HG03558 (cell line): ENCODE measurements around the gene PRM1.

Experiments used
- ATAC-seq: cut with Tn5 transposase; IDR thresholded peaks from one replicate; pipeline ENCODE4 v1.9.1; 2021; ENCODE audit warnings: moderate number of reproducible peaks; ENCODE audit not compliant: unreplicated experiment; ENCODE audit errors: extremely low read depth

PRM1 gene

GRCh38 chr16:11315510-11315909, 34.4 kb upstream of the PRM1 start:
- no peak for ATAC-seq

GRCh38 chr16:11314309-11314894, 33.3 kb upstream of the PRM1 start:
- no peak for ATAC-seq

GRCh38 chr16:11313493-11314308, 32.6 kb upstream of the PRM1 start:
- no peak for ATAC-seq

DNA sequence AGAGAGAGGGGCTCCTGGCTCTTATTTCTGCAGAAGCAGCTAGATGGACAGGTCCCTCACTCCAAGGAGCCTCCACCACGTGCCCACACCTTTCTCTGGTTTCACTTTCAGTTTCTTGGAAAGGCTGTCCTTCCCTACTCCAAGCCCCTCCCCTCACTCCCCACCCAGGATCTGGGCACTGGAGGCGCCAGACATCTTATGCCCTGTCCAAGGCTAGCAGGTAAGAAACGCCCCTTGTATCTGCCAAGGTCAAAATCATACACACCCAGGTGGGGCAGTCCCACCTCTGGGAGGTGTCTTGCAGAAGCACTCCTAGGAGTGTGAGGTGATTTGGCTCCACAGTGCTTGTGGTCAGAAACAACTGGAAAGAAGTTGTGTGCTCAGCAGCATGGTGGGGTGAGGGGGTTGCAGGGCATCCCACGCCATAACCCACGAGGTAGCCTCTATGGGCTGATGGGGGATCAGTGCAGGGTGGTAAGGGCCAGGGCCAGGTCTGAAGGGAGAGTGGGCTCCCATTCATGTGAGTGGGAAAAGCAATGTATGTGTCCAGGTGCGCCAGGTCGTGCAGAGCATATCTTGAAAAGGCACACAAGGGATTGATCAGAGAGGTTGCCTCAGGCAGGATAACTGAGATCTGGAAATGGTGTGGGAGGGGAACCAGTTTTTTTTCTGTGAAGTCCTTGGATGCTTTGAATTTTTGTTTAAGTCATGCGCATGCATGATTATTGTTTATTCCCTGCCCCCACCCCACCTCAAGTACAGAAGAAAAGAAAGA, 31.8 kb upstream of the PRM1 start:
- no peak for ATAC-seq

DNA sequence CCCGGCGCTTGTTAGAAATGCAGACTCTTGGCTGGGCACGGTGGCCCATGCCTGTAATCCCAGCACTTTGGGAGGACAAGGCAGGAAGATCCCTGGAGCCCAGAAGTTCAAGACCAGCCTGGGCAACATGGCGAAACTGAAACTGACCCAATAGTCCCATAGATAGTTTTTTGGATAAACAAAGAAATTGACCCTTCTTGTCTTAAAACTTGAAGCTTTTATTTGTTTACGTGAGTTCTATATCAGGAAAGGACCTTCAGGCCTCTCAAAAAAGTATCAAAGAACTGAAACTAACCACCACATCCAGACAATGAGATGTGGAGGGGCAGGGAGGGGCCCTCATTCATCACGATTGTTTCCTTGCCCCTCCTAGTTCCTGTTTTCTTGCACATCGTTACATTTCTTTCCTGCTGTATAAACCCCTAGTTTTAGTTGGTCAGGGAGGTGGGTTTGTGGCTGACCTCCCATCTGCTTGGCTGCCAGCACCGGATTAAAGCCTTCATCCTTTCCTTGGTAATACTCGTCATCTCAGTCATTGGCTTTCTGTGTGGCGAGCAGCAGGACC, 29.9 kb upstream of the PRM1 start:
- no peak for ATAC-seq

GRCh38 chr16:11310634-11310977, 29.5 kb upstream of the PRM1 start:
- no peak for ATAC-seq

DNA sequence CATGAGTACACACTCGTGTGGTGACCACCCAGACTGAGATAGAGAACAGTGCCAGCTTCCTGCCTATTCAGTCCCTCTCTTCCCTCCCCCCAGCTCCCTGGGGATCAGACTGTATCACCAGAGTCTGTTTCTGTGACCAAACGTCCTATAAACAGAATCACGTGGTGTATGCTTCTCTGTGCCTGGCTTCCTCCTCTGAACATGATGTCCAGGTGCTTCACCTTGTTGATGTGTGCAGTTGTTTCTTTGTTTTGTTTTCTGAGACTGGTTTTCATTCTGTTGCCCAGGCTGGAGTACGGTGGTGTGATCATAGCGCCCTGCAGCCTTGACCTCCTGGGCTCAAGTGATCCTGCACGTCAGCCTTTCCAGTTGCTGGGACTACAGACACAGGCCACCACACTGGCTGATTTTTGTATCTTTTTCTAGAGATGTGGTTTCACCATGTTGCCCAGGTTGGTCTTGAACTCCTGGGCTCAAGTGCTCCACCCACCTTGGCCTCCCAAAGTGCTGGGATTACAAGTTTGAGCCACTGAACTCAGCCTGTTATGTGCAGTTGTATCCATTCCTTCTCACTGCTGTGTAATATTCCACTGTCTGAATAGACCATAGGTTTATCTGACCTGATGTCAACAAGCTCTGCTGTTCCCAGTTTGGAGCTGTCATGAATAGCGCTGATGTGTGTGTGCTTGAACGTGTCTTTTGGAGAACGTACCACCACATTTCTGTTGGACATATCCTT, 28.9 kb upstream of the PRM1 start:
- no peak for ATAC-seq

- no peak for ATAC-seq
Measured at GRCh38 chr16:11308493-11309283, 27.6 kb upstream of the PRM1 start.

- no peak for ATAC-seq
Measured at GRCh38 chr16:11307639-11308492, 26.7 kb upstream of the PRM1 start.

DNA sequence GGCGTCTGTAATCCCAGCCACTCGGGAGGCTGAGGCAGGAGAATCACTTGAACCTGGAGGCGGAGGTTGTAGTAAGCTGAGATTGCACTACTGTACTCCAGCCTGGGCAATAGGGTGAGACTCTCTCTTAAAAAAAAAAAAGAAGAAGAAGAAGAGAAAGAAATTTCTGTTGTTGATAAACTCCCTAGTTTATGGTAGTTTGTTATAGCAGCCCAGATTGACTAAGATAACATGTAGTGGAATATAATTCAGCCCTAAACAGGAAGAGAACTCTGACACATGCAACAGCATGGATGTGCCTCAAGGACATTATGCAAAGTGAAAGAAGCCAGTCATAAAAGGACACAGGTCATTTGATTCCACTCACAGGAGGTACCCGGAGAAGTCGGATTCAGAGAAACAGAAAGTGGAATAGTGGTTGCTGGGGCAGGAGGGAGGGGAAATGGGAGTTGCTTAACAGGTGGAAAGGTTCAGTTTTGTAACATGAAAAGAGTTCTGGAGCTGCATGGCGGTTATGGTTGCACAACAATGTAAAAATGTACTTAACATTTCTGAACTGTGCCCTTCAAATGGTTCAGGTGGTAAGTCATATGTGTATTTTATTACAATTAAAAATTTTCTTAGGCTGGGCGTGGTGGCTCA, 26.0 kb upstream of the PRM1 start:
- no peak for ATAC-seq

GRCh38 chr16:11306381-11306780, 25.3 kb upstream of the PRM1 start:
- ATAC-seq, result no peak

DNA sequence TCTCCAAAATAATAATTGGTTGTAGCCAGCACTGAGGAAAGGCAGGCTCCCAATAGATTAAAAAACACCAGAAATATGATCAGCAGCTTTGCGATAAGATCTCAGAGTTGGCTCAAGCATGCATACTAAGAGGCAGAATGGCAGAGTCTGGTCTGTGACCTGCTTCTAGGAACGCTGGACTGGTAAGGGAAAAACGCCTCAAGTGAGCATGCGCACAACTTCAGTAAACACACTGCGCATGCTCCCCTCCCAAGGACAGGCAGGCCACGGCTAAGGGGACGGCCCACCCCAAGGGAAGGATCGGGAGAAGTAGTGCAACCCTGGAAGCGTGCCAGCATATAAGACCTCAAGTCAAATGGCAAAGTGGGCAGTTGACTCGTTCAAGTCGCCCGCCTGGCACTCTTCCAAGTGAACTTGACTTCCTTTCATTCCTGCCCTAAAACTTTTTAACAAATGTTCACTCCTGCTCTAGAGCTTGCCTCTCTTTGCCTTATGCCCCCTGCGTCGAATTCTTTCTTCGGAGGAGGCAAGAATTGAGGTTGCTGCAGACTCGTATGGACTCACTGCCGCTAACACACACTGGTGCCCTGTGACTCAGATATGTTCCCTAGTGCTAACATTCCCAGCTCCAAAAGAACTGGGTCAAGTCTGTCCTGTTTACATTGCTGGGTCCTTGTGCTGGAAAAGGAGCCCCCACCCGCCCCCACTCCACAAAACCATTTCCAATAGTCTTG, 22.4 kb upstream of the PRM1 start:
- ATAC-seq, result no peak

DNA sequence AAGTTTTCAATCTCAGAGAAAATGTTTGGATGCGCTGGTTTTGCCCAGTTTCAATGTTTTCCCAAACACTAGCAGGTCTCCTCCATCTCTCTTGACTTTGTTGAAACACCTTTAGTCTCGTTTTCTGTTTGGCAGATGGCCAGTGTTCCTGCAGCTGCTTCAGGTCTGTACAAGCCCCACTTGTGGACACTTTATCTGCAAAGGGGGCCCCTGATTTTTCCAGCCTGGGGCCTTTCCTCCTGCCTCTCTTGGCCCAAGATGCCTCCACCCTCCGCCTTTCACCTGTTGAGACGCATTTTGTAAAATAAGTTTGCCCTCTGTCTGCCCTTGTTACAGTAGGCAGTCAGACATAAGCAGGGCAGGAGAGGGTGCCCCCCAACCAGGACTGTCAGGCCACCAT, 21.8 kb upstream of the PRM1 start:
- no peak for ATAC-seq

- no peak for ATAC-seq
Measured at GRCh38 chr16:11301645-11302501, 20.7 kb upstream of the PRM1 start.

DNA sequence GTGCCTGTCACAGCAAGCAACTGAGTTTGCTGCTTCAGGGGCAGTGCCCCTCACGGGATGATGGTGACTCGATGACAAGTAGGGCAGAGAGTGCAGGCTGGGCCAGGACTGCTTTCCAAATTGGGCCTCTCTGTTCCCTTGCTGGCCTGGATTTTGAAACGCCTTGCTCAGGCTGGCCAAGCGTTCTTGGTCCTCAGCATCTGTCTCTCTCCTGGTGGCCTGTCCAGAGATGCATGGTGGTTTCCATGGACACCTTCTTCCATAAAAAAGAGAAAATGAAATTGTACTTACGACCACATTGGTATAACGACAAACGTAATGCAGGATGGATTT, 19.4 kb upstream of the PRM1 start:
- ATAC-seq, result no peak

- ATAC-seq, result no peak
Measured at GRCh38 chr16:11299865-11300559, 18.9 kb upstream of the PRM1 start.
